Uterus (tissue), 4 donors: ENCODE data around the gene SPIRE1. TPM values are rescaled to one million over a fixed set of nuclear protein-coding genes. Genes with fewer than 3 reads are reported as not detected.

Source experiments
- DNase-seq, 2 donors: peaks; one replicate each; pipeline ENCODE4 v3.0.0-alpha.2; 2019 to 2020
- H3K27ac ChIP-seq, 2 donors: fragments of 200-600 bp; sonication (generic); 1 replicate in 1 of 2; 2 replicates in 1 of 2; pipeline ENCODE4 v1.5.1; 2016 to 2018
- H3K27me3 ChIP-seq, 2 donors: fragments of 200-600 bp; sonication (generic); one replicate each; pipeline ENCODE4 v1.5.1; 2018 to 2019; ENCODE audit warnings: control low read depth in 1 of 2
- H3K36me3 ChIP-seq, 2 donors: fragments of 200-600 bp; sonication (generic); one replicate each; pipeline ENCODE4 v1.5.1; 2019; ENCODE audit warnings: control low read depth in 1 of 2
- H3K4me1 ChIP-seq, 2 donors: fragments of 200-600 bp; sonication (generic); one replicate each; pipeline ENCODE4 v1.5.1; 2018 to 2019; ENCODE audit warnings: control low read depth in 1 of 2
- H3K4me3 ChIP-seq, 2 donors: fragments of 200-600 bp; sonication (generic); 1 replicate in 1 of 2; 2 replicates in 1 of 2; pipeline ENCODE4 v1.5.1; 2018 to 2019; ENCODE audit warnings: mild to moderate bottlenecking in 1 of 2
- H3K9me3 ChIP-seq, 2 donors: fragments of 200-600 bp; sonication (generic); one replicate each; pipeline ENCODE4 v1.5.1; 2019; ENCODE audit warnings: control low read depth in 1 of 2
- POLR2A ChIP-seq, 2 donors: fragments of 450-650 bp; IDR thresholded peaks; one replicate each; pipeline ENCODE4 v1.6.1; 2016; ENCODE audit warnings: antibody characterized with exemption in 2 of 2, mild to moderate bottlenecking in 1 of 2, moderate library complexity in 1 of 2
- intact Hi-C: fragments of 100-400 bp; cut with DNase I; formaldehyde crosslinking; loops from one replicate; pipeline ENCODE4 v1.15.1; 2023; ENCODE audit warnings: low total_unique reads
- total RNA-seq, 4 donors: library from RNA; depleted of rRNA in 3 of 4; stranded (reverse); fragments of >200 nt in 3 of 4; gene quantifications; one replicate each; pipeline versions ENCODE4 v1.1.0 to v1.2.4, GENCODE V29; 2014 to 2023
- TF ChIP-seq, protein P1 (sequence below), 4 experiments: fragments of 200-600 bp in 2 of 4; fragments of 450-650 bp in 2 of 4; sonication (generic) in 2 of 4; IDR thresholded peaks; one replicate each; pipeline ENCODE4 v1.5.1; 2016 to 2019; ENCODE audit warnings: antibody characterized with exemption in 4 of 4, mild to moderate bottlenecking in 2 of 4, moderate library complexity in 1 of 4
- donor health status: DM: yes; HTN: yes; CAD: no.

The SPIRE1 gene
- total RNA-seq, 4 donors from 2014 or later: 12.9 to 78.1 (median 27.5) TPM

GRCh38 chr18:12701161-12701560, 43.3 kb upstream of the SPIRE1 start:
- peaks cover 0 to 9% of the 10 kb centered on the region in 2 donors for H3K4me1 ChIP-seq
- no peaks in the 10 kb centered on the region for H3K9me3 ChIP-seq
- TF ChIP-seq, protein P1, sequence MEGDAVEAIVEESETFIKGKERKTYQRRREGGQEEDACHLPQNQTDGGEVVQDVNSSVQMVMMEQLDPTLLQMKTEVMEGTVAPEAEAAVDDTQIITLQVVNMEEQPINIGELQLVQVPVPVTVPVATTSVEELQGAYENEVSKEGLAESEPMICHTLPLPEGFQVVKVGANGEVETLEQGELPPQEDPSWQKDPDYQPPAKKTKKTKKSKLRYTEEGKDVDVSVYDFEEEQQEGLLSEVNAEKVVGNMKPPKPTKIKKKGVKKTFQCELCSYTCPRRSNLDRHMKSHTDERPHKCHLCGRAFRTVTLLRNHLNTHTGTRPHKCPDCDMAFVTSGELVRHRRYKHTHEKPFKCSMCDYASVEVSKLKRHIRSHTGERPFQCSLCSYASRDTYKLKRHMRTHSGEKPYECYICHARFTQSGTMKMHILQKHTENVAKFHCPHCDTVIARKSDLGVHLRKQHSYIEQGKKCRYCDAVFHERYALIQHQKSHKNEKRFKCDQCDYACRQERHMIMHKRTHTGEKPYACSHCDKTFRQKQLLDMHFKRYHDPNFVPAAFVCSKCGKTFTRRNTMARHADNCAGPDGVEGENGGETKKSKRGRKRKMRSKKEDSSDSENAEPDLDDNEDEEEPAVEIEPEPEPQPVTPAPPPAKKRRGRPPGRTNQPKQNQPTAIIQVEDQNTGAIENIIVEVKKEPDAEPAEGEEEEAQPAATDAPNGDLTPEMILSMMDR (IDR thresholded peaks at IDR 0.05): no peak
- no peak for TF ChIP-seq POLR2A (IDR thresholded peaks at IDR 0.05)
- peak overlapping the region in 1 of 2 donors; percentile 91 for H3K4me3 ChIP-seq
- H3K27ac ChIP-seq: no peak overlapping the region
- H3K27me3 ChIP-seq: no peaks in the 10 kb centered on the region
- no peaks in the 10 kb centered on the region for H3K36me3 ChIP-seq
- intact Hi-C loops: no loop called here
- no peak for DNase-seq

GRCh38 chr18:12699747-12700146, 41.8 kb upstream of the SPIRE1 start:
- Histone ChIP-seq H3K4me1 (peaks cover 0 to 9% of the 10 kb centered on the region in 2 donors), H3K27ac (no peak overlapping the region), H3K27me3 (no peaks in the 10 kb centered on the region), H3K9me3 (no peaks in the 10 kb centered on the region), H3K36me3 (no peaks in the 10 kb centered on the region), H3K4me3 (no peak overlapping the region)
- intact Hi-C loops: no loop called here
- TF ChIP-seq, protein P1 (IDR thresholded peaks at IDR 0.05): no peak
- TF ChIP-seq POLR2A (IDR thresholded peaks at IDR 0.05): no peak
- no peak for DNase-seq

DNA sequence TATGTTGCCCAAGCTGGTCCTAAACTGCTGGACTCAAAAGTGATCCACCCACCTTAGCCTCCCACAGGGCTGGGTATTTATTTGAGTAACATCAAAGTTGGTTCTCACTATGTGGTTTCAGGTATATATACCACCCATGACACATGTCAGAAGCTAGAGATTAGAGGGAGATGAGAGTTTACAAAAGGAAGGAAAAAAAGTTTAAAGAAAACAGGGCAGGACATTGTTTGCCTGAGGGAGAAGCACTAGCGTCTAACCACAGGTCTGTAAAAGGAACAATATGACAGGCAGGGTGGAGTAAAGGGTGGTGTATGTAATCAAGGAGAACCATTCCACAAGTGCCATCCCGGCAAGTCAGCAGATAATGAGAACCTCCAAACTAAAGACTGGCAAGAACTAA, 36.1 kb upstream of the SPIRE1 start:
- Histone ChIP-seq H3K27ac (no peak overlapping the region), H3K4me3 (no peak overlapping the region), H3K27me3 (no peaks in the 10 kb centered on the region), H3K9me3 (no peaks in the 10 kb centered on the region), H3K4me1 (no peaks in the 10 kb centered on the region), H3K36me3 (no peaks in the 10 kb centered on the region)
- intact Hi-C loops: no loop called here
- TF ChIP-seq, protein P1 (IDR thresholded peaks at IDR 0.05): no peak
- TF ChIP-seq POLR2A (IDR thresholded peaks at IDR 0.05): no peak
- no peak for DNase-seq

- Histone ChIP-seq H3K4me1 (no peaks in the 10 kb centered on the region), H3K27me3 (no peaks in the 10 kb centered on the region), H3K9me3 (no peaks in the 10 kb centered on the region), H3K4me3 (no peak overlapping the region), H3K27ac (no peak overlapping the region), H3K36me3 (no peaks in the 10 kb centered on the region)
- no peak for TF ChIP-seq POLR2A (IDR thresholded peaks at IDR 0.05)
- TF ChIP-seq, protein P1 (IDR thresholded peaks at IDR 0.05): no peak
- no peak for DNase-seq
- intact Hi-C loops: no loop called here
Measured at GRCh38 chr18:12692206-12692605, 34.3 kb upstream of the SPIRE1 start.

DNA sequence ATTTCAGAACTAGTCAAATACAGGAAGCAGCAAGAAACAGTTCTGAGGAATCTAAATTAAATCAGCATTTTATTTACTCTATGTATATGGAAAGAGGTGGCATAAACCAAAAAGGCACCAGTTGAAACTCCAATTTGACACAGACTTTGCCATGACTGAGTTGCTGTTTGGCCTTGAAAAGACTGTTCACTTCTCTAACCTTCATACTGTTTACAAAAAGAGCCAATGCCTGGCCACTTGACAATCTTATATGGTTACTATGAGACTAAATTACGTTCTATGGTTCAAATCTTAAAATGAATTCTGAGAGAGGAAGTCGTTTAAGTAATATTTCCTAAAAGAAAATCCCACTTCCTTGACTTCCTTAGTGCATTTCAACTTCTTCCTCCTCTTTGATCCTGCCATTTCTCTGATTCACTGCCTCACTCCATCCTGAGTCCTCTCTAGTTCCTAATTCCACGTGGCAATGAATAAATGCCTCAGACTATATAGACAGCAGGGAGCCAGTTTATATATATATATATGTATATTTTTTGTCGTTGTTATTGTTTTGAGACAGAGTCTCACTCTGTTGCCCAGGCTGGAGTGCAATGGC, 31.4 kb upstream of the SPIRE1 start:
- Histone ChIP-seq H3K4me1 (no peaks in the 10 kb centered on the region), H3K4me3 (no peak overlapping the region), H3K9me3 (no peaks in the 10 kb centered on the region), H3K27me3 (no peaks in the 10 kb centered on the region), H3K36me3 (no peaks in the 10 kb centered on the region), H3K27ac (no peak overlapping the region)
- intact Hi-C loops: no loop called here
- no peak for DNase-seq
- no peak for TF ChIP-seq POLR2A (IDR thresholded peaks at IDR 0.05)
- TF ChIP-seq, protein P1 (IDR thresholded peaks at IDR 0.05): no peak
